HG03571 (cell line): ENCODE measurements around the gene CADM1.

Experiments
- ATAC-seq: cut with Tn5 transposase; IDR thresholded peaks from one replicate; pipeline ENCODE4 v1.9.1; 2021; ENCODE audit not compliant: unreplicated experiment

The CADM1 gene

DNA sequence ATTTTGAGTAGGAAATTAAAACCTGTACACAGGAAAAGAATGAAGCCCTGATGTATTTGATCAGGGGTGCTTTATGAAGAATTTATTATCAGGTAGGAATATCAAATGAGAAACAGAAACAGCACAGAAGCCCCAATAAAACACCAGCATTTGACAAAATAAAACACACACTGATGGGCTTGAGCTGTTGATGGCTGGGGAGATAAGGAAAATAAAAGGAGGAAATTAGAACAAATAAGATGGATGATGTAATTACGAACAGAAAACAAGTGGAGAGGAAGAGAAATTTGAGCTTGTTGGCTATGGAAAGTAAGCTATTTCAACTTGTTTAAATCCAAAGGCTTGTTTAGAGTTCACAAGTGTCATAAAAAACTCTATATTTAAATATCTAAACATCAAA, 213.7 kb downstream of the CADM1 start:
- no peak for ATAC-seq

DNA sequence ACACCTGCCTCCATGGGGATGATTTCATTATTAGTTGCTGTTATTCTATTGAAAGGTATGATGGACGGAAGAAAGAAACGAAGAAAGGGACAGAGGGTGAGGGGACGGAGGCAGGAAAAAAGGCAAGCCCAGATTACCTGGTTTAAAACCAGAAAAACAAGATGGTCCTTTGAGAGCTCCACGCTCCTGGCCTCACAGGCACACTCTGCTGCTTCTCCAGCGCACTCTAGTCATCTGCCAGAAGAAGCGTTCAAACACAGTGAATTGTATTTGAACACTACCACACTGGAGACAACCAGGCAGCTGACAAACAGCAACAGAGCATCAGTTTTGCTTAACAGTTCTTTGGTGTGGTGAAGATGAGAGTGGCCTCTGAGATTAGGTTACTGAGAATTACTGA, 216.9 kb downstream of the CADM1 start:
- ATAC-seq: no peak

DNA sequence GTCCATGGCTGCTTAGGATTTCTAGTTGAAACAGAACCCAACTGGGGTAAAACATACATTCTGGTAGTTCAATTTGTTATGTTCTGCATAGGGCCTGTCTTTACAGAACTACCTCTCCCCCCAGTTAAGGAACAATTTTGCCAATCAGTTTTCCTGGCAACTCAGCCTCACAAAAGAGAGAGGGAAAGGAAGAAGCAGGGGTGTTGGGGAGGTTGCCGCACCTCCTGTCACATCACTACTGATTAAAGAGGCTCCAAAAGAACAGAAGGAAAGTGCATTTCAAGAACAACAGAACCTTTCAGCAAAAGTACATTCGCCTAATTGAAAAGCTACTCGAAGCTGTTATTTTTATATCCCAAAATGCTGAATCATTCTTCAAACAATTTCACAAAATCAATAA, 217.6 kb downstream of the CADM1 start:
- ATAC-seq: no peak

DNA sequence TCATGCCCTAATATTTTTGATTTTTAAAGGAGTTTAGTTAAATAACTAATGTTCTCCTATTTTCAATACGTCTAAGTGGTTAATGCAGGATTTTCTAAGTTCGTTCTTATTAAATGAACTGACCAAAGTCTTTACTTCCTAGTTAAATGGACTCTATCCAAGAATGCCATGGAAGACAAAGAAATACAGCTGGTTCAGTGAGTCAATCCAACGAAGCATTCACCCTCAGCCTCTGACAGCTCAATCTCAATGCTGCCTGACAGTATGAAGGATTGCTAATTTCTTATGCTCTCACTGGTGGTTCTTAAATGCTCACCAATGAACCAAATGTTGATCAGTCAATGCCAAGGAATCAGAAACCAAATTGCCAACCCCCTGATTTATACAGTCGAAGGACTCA, 219.4 kb downstream of the CADM1 start:
- ATAC-seq: no peak

DNA sequence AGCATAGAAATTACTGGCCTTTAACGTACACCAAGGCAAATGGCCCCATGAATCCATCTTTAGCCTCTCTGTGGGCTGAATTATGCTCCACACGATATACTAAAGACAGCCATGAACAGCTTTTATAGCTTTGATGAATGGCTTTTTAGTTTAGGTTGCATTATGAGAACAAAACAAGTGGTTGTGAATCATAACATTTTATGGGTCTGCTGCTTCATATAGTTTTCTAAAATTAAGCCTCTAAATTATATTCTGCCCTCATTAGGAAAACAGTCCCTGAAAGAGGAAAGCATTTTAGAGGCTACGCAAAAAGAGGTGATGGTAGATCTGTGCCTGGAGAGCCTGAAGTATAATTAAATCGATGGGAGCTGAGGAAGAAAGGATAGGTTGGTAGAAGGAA, 221.3 kb downstream of the CADM1 start:
- no peak for ATAC-seq

DNA sequence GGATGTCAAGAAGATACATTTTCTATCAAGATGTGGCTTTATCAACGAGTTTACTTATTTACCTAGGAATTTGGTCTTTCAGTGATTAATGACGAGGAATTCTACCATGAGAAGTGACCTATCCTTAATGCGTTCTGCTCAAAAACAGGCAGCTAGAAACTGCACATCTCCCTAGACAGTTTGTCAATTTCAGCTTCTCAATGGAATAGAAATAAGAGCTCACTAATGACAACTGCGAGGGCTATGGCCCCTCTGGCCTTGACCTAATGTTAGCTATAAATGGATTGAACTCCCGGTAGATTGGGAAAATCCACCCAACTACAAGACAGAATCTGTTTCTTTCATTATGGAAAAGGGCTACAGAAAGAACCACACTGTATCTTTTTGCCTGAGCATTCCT, 223.4 kb downstream of the CADM1 start:
- no peak for ATAC-seq

DNA sequence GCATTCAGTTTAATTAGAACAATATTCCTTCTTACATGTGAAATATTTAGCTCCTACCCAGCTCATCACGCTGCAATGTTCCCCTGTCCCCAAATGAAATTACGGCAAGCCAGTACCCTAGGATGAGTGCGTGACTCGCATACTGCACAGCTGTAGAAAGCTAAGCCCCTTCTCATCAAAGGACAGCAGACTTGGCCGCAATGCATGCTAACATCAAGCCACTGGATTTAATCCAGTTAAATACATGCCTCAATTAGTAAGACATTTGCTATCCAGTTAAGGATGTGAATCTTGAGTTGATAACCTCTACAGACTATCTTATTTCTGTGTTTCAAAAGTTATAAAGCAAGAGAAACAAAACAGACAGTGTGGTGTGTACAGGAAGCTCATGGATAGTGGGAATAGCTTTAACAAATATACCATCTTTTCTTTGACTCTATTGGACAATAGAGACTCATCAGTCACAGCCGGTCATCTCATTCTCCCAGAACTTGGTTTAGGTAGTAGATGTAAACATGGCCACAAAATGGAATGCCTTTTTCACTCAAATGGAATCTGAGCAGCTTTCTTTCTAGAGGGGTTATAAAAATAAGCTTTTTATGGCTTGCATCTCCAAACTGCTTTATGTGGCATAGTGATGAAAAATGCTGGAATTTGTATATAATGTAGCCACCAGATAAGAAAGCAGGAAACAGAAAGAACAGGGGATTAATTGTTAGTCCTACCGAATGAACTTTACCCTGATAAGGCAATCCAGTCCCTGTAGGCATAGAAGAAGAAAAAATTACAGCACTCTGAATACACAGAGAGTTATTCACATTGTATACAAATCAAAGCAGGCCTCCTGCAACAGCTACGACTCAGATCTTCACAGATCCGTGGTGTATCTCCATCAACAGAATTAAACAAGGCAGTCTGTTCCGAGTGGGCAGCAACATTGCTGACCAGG, 224.1 kb downstream of the CADM1 start:
- no peak for ATAC-seq

DNA sequence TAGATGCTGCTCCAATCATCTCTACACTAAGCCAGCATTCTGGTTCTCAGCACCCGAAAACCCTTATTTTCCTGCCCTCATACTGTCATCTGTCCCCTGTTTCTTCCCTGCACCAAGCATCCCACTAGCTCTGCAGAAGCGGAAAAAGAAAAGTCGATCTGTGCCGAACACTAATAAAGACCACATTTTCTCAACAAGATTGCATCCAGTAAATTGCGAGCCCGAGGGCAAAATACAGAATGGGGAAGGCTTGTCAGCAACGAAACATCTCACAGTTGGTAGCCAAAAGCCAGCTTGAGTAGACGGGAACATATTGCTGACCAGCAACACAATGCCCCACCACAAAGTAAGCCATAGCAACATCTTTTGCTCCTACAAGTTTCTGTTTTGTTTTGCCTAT, 227.4 kb downstream of the CADM1 start:
- no peak for ATAC-seq

DNA sequence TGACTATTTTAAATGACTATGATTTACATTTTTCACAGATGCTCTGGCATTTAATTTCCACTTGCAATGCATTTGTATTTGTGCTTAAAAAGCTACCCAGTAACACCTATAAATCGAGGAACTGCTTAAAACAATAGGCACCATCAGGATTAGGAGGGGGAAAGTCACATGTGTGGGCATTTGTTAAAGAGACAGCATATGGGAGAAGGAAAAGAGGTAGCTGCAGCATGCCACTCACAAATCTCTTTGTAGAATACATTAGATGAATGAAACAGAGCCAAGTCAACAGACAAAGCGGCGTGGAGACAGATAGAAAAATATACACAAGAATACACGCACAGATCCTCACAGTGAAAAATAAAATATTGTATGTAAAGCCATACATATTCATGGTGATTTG, 228.0 kb downstream of the CADM1 start:
- no peak for ATAC-seq

DNA sequence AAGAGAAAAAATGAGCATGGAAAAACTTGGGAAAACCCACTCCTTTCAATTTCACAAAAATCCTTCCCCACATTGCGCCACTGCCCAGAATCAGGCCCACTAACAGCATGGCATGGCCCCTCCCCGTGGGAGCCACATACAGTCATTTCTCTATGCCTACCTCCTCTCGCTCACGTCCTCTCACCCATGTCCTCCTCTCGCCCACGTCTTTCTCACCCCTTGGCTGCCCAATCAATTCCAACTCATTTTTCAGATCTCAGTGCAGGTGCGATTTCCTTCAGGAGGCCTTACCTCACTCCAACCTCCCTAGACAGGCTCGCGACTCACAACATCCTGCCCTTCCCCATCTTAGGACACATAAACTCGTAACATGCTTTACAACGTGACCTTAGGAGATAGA, 229.2 kb downstream of the CADM1 start:
- no peak for ATAC-seq

DNA sequence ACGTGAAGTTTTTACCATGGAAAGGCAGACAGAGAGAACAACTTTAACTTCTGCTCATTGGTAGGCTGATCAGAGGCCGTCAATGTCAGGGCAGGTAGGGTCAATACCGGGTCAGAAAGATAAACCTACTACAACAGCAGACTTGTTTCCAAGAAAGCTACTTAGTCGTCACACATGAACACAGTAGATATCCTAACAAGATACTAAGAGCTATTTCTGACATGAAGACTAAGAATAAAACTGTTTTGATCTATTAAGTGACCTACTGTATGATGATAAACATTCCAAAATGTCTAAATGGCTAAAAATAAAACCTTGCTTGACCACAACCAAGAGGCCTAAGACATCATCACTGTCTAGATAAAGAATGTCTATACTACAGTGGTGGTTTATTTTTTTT, 231.3 kb downstream of the CADM1 start:
- ATAC-seq: no peak

DNA sequence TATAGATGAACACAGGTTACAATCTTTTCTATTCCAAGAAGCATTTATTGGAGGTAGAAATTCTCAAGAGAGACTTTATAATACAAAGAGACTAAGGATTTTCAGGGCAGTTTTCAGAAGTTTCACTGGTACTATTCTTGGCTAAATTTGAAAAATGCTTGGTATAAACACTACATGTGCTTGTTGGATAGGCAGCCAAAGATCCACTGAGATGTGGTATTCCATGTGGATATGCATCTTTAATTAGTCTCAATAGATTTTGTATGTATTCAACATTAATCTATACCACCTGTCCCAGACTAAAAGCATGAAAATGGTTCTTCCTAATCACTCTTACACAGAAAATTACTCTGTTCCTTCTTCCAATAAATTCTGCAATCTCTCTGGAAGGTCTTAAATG, 232.6 kb downstream of the CADM1 start:
- no peak for ATAC-seq

DNA sequence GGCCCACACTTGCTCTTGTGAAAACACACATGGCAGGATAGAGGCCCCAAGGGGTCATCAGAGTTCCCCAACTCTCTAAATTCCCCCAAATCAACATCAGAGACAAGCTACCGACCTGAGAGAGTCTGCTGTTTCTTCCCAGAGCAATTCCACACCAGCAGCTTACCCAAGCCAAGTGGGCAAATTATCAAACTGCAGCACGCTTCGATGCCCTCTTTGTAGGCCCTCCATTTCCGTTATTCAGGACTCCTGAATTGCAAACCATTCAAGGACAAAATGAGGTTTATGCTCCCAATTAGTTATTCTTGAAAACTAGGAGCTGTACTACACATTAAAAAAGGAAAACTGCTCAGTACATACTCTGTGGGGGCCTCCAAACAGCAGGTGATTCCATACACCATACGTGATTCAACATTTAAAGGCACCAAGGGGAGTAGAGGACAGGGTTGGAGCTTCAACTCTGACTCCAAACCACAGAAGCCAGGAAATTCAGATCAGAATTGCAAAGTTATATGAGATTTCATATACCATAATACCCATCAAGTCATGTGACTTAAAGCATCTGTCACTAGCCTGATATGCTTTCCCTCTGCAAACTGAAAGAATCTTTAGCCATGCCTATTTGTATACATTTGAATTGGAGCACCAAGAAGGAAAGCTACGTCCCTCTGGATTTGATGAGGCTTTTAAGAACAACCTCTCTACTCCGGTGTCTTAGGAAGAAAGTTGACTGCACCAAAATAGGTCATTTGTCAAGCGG, 234.8 kb downstream of the CADM1 start:
- ATAC-seq: no peak

DNA sequence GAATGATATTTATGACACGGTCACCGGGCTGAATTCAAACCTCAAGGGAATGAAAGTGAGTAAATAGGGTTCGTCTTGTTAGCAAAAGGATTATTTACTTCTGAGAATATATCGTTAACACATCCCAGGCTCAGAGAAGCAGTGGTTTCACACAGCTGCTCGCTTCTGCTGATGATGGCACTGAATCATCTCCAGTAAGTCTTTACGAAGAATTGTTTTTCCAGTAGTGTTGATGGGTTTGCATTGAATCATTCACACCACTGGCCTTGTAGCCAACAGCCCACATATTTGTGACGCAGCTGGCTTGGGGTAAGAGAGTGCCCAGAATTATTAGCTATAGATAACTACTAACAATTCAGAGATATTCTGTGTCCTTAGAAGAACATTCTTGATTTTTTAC, 236.3 kb downstream of the CADM1 start:
- ATAC-seq: no peak

DNA sequence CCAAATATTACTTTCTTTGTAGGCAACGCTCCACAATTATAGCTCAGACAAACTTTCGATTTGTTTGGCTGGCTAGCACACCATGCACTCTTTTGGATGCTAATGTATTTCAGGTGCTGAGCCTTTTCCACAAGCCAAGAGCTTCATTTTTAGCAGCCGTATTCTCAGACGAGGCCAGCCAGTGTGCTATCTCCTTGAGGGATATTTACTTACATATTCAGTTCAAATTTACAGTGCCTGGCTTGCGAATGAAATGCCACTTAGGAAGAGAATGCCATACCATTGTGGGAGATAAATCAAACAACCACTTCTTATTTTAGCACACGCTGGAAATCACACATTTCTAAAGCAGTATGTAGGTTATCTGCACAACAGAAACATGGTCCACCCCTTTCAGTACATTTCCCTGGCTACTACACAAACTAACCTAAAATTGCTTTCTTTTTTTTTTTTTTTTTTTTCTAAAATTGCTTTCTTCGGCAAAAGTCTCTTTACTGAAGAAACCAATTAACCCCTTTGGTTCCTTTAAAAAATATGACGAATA, 236.9 kb downstream of the CADM1 start:
- no peak for ATAC-seq

DNA sequence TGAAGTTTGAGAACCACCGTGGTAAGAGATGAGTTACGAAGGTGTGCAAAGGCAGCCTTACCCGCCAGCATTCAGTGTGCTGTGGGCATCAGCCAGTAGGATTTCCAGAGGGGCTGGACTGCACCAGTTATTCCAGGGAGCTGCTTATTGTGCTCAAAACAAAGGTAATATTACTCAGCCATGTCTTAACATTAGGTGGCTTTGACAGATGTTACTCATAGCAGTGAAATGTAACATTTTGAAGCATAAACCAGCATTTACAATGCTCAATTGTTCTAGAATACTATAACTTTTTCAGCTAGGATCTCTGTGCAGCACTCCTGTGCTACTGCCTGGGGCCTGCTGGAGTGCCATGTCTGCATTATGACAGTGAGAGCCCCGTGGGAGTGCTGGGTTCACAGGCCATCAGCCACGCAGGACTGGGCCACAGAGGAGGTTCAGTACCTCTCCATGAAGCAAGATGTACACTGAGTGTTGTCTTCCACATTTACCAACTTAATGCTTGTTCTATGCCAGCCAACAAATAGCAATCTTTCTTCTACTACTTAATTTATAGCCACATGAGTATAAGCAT, 238.1 kb downstream of the CADM1 start:
- ATAC-seq: no peak

DNA sequence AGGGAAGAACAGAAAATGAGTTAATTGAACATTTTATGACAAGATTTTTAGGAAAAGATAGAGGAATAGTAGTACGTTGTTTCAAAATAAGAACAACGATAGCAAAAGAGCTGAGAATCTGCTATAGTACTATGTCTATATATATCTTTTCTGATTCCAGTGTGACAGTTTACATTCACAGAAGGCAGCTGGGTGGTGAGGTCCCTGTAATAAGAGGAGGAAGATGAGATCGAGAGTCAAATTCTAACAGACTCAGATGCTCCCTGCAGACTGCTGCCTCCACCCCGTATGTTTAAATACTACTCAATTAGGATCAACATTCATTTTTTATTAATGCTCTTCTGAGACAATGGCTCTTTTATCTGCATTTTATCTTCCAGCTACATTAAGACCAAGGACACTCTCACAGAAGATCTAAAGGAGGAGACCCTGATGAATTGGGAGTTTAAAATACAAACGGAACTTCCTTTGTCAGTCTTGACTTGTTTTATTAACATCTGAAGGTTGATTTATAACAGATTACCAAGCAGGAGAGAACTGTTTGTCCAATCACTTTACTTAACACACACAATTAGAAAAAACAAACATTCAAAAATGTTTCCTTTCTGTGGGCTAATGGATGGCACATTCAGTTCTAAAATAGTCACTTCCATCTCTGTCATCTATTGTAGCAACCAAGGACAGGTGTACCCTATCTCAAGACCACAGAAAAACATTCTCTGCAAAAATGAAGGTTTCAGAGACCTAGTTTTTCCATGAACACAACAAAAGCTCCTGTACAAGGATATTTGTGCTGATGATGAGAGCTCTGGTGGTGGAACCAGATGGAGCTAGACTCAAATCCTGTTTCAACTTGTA, 240.2 kb downstream of the CADM1 start:
- ATAC-seq: no peak

DNA sequence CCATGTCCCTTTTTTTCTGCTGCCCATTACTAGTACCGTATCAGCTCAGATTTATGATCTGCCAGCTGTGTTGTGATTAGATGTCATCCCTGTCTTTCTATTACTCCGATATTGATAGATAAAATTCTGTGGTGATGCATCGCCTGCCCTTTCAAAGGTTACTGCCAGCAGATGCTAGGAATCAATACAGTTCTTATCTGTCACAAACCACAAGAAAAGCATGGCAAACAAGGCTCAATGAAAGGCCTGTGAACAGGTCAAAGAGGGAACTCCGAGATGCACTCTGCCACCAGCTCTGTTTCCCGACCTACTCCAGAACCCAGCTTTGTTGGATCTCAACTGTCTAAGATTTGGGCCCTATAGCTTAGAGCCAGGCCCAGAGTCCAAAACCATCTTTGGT, 246.0 kb downstream of the CADM1 start:
- no peak for ATAC-seq

DNA sequence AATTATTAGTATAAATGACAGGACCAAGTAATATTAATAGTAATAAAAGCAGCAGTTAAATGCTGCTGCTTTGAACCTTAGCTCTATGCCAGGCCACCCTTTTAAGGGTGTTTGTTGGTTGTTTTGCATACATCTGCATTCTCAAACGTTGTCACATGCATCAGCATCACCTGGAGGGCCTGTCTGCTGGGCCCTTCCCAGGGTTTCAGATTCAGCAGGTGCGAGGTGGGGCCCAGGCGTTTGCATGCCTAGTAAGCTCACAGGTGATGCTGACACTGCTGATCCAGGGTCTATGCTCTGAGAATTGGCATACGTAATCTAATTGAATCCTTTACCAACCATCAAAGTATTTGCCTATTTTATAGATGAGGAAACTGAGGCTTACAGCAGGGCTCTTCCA, 246.5 kb downstream of the CADM1 start:
- ATAC-seq: no peak

DNA sequence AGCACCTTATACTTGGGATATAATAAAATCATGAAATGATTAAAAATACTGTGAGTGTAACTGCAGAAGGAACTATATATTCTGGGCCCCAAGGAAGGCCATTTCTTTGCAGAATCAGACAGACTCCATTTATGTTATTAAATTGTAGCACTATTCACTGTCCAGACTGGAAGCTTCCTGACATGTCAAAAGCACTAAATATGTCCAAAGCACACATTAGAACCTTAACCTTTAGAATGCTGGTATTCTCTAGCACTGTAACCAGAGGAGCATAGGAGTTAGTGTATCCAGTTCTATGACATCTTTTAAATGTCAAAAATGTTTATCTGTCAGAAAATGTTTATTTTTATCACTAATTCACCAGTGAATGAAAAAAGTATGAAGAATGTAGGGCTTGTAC, 246.9 kb downstream of the CADM1 start:
- ATAC-seq: no peak
